RPMI7951 (cell line): ENCODE measurements around the gene KCTD5. TPM values are rescaled to one million over a fixed set of nuclear protein-coding genes. Genes with fewer than 3 reads are reported as not detected.

Source experiments
- DNase-seq: peaks from one replicate; pipeline ENCODE4 v3.0.0-alpha.2; 2012; ENCODE audit warnings: low read depth
- total RNA-seq: library from RNA; depleted of rRNA; stranded (reverse); fragments of >200 nt; shearing (Covaris generic); gene quantifications from 2 replicates; pipeline ENCODE4 v1.2.3, GENCODE V29; 2014

KCTD5 gene
- total RNA-seq, 1 experiment from 2014 or later, result 55.6 TPM

DNA sequence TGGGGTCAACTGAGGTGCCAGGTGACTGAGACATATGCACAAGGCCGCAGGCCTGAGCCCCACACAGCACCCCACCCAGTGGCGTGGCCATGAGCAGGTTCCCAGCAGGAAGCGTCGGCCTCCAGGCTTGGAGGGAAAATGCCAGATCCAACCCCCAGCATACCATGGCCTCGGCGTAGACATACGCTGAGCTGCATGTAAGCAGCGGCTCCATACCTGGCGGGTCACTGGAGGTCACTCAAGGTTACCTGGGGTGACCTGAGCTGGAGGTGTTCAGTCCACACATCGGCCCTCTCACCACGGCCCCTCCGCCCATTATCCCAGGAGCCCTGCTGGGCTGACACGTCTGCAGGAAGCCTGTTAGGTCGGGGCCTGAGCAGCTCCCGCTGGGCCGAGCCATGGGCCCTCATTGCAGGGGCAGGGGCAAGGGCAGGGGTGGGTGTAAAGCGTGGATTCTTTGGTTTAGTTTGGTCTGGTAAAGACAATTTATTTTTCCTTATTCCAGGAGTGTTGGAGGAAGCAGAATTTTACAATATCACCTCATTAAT is 15.2 kb downstream of the KCTD5 start:
- no peak for DNase-seq

DNA sequence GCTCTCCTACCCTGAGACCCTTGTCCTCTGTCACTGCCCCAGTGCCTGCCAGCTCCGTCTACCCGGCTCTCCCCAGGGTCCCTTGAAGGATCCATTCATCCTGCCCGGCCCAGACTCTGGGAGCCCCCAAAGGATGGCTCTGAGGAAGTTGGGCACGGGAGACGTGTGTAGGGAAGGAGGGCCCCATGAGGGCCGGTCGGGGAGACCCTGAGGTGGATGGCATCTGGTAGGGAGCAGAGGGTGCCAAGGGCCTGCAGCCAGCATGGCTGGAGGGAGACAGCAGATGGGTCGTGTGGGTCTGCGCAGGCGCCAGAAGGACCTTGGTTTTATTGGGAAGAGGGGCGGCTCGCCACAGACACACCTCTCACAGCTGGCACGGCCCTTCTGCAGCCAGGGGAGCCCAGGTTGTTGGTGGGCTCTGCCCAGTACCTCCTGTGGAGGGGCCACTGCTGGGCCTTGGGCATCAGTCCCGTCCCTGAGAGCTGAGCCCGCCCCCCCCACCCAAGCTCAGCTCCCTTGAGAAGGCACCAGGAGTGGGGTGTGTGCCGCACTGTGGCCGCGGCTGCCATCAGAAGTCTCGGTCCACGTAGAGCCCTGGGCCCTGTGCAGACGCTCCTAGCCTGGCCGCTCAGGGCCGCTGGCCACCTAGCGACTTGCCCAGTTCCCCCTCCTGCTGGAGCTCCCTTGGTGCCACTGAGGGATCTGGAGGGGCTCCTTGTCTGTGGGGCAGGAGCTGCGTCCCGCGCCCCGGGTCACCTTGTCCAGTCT is 16.0 kb downstream of the KCTD5 start:
- DNase-seq, result no peak

DNA sequence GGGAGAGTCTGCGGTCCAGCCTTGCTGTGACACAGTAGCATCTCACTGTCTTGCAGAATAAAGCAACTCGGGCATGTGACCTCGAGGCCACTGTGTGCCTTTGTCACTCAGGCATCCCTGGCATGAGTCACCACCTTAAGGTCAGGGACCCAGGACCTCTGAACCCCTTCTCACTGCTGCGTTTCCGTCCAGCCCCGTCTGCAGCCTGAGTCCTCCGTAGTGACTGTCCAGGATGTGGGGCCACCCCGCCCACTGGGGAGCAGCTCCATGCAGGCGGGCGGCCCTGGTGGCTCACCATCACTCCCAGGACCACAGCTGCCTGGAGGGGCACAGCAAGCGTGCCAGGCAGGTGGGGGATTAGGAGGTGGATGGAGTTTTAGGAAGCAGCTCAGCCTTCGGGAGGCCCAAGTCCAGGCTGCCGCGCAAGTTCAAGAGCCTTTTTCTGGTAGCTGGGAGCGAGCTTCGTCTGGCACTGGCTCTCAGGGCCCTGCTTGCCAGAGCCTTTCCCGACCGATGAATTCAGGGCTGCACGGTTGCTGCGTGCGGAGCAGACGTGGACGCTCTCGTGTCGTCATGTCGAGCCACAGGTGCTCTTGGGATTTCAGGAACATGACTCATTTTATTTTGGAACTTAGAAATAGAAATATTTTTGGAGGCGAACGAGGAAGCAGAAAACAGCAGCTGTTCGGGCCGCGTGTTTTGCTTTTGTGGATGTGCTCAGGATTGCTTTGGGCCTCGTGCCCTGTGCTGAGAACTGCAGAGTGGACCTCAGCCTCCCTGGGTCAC is 16.8 kb downstream of the KCTD5 start:
- DNase-seq, result no peak

DNA sequence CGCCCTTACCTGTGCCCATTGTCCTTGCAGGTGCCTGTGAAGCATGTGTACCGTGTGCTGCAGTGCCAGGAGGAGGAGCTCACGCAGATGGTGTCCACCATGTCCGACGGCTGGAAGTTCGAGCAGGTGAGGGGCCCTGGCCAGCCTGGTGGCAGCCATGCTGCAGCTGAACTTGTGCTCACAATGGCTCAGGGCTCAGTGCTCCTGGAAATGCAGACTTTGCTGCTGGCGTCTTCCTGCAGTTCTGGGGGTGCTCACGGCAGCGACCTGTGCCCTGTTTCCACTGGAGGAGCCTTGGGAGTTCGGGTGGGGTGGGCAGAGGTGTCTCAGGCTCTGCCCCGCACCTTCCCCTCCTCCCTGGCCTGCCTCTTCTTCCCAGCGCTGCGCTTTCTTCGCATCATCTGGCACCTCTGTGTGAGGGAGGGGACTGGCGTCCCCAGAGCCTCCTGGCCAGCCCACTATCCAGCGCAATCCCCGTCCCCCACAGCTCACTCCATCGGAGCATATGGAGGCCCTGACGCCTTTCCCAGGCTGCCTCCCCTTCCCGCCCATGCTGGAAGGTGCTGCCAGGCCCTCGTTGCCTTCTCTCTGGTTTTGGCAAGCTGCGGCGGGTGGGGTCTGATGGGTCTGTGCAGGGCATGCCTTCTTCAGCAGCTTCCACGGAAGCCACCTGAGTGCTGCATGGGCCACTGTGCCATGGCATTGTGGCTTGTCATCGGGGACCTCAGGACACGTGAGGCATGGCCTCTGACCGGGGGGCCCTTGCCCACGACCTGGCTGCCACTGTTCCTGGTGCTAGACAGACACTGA is 17.7 kb downstream of the KCTD5 start:
- no peak for DNase-seq

DNA sequence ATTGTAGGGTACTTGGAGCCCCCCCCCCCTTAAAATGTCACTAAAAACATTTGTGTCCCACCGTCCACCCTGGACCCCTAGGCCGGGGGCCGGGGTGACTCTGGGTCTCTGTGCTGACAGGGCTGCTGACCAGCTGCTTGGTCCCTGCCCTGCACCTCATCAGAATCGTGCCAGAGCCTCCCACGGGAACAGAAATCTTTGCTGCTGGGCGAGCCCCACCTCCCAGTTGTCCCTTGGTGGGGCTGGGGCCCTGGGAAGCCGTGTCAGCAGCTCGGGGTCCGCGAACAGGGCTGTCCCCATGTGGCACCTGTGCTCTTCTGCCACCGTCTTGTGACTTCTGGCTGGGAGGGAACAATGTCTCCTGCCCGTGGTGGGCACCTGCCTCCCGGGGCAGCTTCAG is 18.5 kb downstream of the KCTD5 start:
- DNase-seq, result no peak

DNA sequence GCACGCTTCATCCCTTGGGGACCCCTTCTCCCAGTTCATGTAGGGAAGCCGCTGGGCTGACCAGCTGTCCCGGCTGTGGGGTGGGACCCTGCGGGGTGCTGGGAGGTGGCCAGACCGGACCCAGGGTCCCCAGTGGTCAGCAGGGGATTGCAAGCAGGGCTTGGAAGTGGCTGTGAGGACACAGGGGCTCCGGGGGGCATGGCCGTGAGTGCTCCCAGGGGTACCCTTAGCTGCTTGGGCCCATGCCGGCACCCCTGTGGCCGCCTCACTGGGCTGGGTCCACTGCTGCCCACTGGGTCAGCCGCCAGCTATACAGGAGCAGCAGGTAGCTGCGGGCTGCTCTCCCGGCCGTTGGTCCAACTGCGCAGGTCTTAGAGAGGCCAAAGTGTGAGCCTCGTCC is 18.9 kb downstream of the KCTD5 start:
- DNase-seq, result no peak

DNA sequence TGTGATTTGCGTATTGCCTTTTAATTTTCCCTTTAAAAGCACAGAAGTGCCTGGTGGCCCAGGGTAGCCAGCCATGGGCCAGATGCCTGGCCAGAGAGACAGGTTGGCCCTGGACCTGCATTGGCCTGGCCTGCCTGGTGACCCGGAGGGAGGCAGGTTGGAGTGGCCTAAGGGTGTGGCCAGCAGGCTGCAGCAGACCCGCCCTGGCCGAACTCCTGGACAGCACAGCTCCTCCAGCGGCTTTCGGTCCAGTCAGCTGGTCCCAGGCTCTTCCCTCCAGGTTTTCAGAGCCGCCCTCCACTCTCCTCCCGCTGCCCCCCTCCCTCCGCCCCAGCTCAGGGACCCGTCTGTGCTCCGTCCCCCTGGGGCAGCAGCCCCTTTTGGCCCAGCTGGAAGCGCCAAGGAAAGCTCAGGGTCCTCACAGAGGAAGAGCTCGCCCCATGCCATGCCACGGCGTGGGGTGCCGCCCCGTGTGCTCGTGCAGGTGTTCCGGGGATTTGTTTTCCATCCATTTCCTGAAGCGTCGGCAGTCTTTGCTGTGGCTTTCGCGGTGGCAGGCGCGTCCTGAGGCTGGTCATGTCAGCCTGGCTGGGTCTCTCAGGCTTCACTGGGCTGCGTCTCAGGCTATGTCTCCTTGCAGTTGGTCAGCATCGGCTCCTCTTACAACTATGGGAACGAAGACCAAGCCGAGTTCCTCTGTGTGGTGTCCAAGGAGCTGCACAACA is 19.6 kb downstream of the KCTD5 start:
- no peak for DNase-seq

DNA sequence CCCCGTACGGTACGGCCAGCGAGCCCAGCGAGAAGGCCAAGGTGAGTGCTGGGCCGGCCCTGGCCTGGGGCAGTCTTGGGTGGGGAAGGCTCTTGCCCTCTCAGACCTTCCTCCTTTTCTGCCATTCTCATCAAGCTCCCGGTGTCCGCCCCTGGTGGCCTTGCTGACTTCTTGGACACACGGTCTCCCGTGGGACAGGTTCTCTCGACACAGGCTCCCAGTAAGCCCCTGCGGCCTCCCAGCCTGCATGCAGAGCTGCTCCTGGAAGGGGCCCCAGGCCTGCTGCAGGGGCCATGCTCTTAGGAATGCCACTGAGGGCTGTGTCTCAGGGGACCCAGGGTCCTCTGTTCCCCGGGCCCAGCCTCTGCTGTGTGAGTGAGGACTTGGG is 20.1 kb downstream of the KCTD5 start:
- no peak for DNase-seq

DNA sequence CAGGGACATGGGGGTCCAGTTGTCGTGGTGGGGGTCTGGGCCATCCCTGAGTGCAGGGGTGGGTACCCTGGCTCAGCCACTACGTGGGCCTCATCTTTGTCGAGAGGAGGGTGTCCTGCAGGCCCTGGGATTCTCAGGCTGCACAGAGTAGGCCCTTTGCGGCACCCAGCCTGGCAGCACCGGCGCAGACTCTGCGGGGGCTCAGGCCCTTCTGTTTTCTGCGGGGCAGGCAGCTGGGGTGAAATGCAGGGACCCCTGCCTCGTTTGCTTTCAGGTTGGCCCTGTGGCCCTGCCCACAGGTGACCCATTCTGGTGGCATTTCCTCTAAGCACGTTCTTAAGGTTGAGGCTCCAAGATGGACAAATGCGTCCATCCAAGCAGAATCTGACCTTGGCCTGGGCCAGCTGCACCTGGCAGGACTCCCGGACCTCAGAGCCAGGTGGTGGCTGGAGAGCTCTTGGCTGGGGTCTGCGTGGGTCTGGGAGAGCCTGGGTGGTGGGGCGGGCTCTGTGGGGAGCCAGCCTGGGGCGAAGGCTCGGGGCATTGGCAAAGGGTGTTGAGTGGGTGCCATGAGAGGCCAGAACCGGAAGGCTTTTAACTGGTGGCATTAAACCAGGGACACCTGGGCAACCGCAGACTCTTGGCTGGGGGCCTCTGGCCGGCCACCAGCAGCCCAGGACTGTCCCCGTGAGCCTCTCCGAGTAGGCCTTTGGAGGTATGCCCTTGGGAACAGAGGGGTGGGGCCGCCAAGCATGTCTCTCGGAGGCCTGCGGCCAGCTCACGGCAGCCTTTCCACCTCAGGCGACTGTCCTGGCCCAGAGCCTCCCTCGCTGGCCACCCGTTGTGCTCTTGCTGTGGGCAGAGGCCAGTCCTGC is 20.8 kb downstream of the KCTD5 start:
- no peak for DNase-seq

DNA sequence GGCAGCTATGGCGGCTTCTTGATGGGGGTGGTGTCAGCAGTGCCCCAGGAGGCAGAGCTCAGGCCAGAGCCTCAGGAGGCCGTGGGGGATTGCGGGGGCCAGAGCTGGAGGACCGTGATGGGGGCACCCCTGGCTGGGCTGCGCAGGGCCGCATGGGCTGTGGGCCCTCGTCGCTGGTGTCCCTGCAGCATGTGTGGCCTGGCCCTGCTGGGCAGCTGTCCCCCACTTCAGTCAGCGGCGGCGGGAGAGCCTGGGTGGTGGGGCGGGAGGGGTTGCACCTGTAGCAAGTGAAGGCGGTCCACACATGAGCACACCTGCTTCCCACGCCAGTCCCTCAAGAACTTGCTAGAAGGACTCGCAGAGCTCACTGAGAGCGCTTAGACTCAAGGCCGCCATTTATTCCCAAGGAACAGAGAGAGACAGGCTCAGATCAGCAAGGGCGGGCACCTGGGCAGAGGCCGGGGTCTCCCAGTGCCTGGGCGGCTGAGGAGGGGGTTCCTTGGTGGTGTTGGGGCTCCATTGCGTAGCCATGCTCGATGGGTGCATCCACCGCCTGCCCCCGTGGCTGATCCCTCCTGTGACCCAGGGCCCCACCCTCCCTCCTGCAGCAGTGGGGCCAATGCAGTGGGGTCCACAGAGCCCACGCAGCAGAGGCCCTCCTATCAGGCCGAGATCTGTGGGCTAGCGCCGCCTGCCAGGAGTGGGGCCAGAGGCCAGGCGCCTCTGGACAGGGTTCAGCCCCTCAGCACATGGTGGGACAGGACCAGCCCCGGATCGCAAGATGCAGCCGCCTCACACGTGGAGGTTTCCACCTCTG is 22.1 kb downstream of the KCTD5 start:
- no peak for DNase-seq

DNA sequence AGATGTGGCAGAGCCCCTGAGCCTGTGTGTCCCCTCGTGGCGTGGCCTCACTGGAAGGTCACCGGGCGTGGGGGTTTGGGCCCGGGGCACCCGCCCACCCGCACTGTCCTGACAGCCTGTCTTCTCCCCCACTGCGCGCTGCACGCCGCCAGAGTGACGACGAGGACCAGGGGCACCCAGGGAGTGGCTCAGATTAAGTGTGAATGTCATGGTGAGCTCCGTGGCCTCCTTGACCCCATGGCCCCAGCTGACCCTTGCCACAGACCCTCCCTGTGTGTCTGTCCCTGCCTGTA is 22.6 kb downstream of the KCTD5 start:
- no peak for DNase-seq

DNA sequence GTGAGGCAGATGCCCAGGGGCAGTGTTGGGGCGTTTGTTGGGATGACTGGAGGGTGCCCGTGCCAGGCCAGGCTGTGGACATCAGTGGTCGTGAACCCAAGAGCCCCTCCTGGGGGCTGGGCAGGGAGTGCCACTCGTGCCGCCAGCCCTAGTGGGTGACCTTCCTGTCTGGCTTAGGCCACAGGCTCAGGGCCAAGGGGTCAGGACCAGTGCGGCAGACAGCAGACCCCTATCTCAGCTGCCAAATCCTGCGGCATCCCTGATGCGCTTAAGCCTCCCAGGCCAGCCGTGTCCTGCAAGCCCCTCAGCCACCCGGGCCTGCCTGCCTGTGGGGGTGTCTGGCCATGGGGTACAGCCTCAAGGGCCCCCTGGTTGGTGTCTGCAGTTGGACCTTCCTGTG is 23.0 kb downstream of the KCTD5 start:
- DNase-seq, result no peak

DNA sequence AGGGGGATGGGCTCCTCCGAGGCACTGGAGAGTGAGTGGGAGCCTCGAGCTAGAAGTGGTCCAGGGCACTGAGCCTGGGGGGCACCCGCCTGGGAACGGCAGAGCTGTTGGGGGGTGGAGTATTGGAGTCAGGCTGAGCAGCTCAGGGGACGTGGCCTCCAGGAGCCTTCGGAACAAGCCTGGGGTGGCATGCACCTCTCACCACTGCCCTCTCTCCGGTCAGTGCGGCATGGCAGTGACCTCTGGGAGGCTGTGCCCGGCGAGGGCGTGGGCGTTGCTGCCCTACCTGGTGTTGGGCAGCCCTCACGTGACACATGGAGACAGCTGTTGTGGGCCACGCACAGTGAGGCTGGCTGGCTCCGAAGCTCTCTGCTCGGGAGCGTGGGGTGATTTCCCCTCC is 23.8 kb downstream of the KCTD5 start:
- no peak for DNase-seq

DNA sequence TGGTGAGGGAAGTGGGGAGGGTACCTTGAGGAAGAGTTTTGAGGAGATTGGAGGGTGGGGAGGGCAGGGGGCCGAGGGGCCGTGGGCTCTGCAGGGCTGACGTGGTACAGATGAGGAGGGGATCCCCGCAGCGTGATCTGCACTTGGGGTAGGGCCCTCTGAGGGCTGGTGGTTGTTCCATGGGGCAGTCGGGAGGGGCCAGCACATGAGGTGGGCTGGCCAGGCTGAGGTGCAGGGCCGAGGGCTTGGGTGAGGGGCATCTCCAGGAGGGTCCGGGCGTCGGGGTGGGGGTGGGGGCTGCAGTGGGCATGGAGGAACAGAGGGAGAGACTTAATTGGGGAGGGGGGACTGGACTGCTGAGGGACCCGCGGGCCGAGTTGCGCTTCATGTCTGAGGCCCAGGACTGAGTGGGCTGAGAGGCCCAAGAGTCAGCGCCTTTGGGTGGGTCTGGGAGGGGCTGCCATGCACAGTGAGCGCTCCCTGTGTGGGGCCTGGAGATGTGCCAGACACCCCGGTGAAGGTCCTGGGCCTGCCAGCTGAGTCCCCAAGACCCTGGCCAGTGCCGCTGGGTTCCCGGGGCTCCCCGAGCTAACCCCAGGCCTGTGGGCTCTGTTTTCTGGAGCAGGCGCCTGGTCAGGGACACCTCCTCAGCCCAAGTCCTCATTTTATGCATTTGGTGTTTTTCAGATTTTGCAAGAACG is 24.4 kb downstream of the KCTD5 start:
- no peak for DNase-seq

DNA sequence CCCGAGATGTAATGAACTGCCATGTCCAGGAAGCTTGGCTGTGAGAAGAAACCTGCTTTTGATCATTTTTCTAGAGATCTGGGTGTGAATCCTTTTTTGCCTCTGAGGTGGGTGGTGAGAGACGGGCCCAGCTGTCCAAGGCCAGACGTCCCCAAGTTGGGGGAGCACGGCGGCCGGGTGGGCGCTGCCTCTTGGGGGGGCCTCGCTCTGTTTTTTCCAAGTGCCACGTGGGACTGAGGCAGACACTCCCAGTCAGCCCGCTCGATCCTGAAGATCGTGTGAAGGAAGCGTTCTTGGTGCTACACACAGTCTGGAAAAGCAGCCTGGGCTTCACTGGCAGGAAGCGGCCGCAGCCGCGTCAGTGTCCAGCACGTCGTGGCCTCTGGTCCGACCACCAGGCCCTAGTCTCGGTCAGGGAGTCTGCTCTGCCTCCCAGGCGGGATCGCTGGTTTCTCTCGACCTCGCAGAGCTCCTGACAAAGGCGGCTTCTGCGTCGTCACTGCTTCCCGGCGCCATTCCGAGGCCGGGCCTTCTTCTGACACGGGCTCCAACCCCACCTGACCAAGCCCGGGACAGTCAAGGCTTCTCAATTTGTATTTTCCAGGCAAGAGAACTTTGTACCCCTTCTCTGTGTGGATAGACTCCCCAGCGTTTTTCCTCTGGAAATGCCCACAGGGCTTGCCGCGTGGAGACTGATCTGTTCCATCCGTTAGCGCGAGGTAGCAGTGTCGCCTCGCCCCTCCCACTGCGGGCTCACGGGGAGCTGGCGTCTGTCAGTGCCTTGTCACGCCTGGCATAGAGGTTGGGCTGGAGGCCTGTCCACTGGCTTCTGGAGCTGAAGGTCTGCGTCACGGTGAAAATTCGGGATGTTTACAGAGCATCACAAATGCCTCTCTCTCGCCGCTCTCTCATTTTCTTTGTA is 25.3 kb downstream of the KCTD5 start:
- DNase-seq, result no peak

DNA sequence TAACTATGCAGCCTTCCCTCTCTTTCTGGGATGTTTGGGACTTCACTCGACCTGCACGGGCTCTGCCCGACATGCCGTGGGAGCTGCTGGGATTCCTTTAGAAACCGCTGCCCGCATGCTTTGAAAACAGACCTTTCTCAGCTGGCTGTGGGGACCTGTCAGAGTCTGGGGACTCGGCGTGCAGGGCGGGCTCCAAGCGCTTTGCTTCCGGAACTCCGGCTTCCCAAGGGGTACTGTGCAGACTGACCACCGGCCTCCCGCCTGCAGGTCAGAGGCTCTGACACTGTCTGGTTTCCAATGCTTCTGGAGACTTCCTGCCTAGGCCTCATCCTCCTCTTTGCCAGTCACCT is 25.9 kb downstream of the KCTD5 start:
- no peak for DNase-seq

DNA sequence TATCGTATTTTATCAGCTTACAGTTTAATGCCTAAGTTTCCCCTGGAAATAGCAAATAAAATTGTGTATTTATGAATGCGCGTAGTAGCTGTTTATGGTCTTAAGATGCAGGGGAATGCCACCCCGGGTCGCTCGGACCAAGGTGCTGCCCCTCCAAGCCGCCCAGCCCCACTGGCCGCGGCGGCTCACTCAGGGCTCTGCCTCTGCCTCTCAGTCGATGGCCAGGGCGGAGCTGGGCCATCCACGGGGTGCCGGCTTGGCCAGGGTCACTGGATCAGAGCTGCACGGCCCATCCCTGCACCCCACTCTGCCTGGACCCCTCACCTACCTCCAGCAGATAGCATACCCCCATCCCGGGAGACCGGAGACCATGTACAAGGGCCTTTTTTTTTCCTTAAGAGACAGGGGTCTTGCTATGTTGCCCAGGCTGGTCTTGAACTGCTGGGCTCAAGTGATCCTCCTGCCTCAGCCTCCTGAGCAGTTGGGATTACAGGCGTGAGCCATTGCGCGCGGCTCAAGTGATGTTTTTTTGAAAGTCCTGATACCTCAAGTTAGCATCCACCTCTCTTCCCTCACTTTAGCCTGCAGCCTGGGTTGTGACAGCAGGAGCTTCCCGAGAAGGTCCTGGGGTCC is 26.7 kb downstream of the KCTD5 start:
- DNase-seq, result no peak

DNA sequence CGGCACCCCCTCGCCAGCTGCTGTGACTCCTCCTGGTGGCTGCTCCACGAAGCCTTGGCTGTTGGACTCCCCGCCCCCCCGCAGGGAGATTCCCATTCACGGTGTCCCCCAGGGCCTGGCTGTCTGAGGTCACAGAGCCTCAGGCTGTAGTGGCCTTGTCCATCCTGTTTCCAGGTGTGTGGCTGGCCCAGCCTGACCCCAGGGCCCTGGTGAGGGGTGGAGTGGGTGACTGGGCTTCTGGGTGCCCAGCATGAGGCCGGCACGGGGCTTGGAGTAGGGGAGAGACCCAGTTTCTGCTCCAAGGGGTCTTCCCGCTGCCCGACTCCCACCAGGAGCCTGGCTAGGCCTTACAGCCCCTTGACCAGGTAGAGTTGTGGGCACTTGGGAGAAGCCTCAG is 27.3 kb downstream of the KCTD5 start:
- no peak for DNase-seq
